HepG2 (cell line): ENCODE results near the gene DMXL2. TPM values are rescaled to one million over a fixed set of nuclear protein-coding genes. Genes with fewer than 3 reads are reported as not detected.

Experiments
- FOXC1 ChIP-seq: sonication (generic); formaldehyde crosslinking; IDR thresholded peaks from 2 replicates; pipeline ENCODE4 v1.8.0; 2022; ENCODE audit warnings: mild to moderate bottlenecking, missing genetic modification reagents, borderline replicate concordance
- KAT8 ChIP-seq: IDR thresholded peaks from 2 replicates; pipeline ENCODE4 v1.6.1; 2016; ENCODE audit warnings: missing genetic modification reagents, missing compliant biosample characterization
- NFE2 ChIP-seq: sonication (generic); formaldehyde crosslinking; IDR thresholded peaks from 2 replicates; pipeline ENCODE4 v1.4.0; 2020; ENCODE audit warnings: missing genetic modification reagents
- PHB2 ChIP-seq: fragments of 450-650 bp; IDR thresholded peaks from 2 replicates; pipeline ENCODE4 v1.6.1; 2018; ENCODE audit not compliant: partially characterized antibody
- POLR2AphosphoS5 ChIP-seq: IDR thresholded peaks from 2 replicates; pipeline ENCODE4 v1.6.1; 2012; ENCODE audit warnings: low read depth, low read length
- RELA ChIP-seq: sonication (generic); formaldehyde crosslinking; IDR thresholded peaks from 2 replicates; pipeline ENCODE4 v1.4.0; 2020; ENCODE audit warnings: missing genetic modification reagents
- TBX3 ChIP-seq: fragments of 450-650 bp; IDR thresholded peaks from 2 replicates; pipeline ENCODE4 v1.6.1; 2017; ENCODE audit warnings: antibody characterized with exemption, mild to moderate bottlenecking, inconsistent platforms, borderline replicate concordance
- TGIF2 ChIP-seq: IDR thresholded peaks from 2 replicates; pipeline ENCODE4 v1.6.1; 2016; ENCODE audit warnings: control low read depth, missing compliant biosample characterization
- ZBTB7A ChIP-seq: sonication (generic); formaldehyde crosslinking; IDR thresholded peaks from 2 replicates; pipeline ENCODE4 v1.8.0; 2022; ENCODE audit warnings: mild to moderate bottlenecking, missing genetic modification reagents
- ZC3H4 ChIP-seq: sonication (generic); formaldehyde crosslinking; IDR thresholded peaks from 2 replicates; pipeline ENCODE4 v1.4.0; 2020; ENCODE audit warnings: missing genetic modification reagents, borderline replicate concordance
- ZMAT3 ChIP-seq: sonication (generic); formaldehyde crosslinking; conservative IDR thresholded peaks from 2 replicates; pipeline ENCODE4 v1.7.0; 2021; ENCODE audit warnings: missing genetic modification reagents
- ZNF235 ChIP-seq: sonication (generic); formaldehyde crosslinking; IDR thresholded peaks from 2 replicates; pipeline ENCODE4 v1.8.1; 2023; ENCODE audit warnings: mild to moderate bottlenecking, missing genetic modification reagents, borderline replicate concordance
- ZNF557 ChIP-seq: sonication (generic); formaldehyde crosslinking; IDR thresholded peaks from 2 replicates; pipeline ENCODE4 v1.4.0; 2020; ENCODE audit warnings: missing genetic modification reagents
- polyA plus RNA-seq, 8 experiments: library from polyadenylated mRNA; depleted of rRNA in 3 of 8; stranded (reverse) in 7 of 8; unstranded in 1 of 8; fragments of >200 nt; fragmentation: Illumina TruSeq in 4 of 8; extraction: Trizol in 4 of 8; gene quantifications; 2 replicates each; pipeline versions ENCODE4 v1.2.1 to v1.2.3, GENCODE V29; 2011 to 2016; ENCODE audit warnings: low read depth in 4 of 8, missing spikeins in 1 of 8, mixed read lengths in 1 of 8; ENCODE audit not compliant: insufficient read depth in 1 of 8
- total RNA-seq, 5 experiments: library from RNA; depleted of rRNA; stranded (reverse); fragments of >200 nt; fragmentation: Illumina TruSeq; extraction: Trizol; gene quantifications; 2 replicates each; pipeline ENCODE4 v1.2.3, GENCODE V29; 2016; ENCODE audit warnings: low read depth in 1 of 5
- TF ChIP-seq, protein P1 (sequence below): sonication (generic); formaldehyde crosslinking; IDR thresholded peaks from 2 replicates; pipeline ENCODE4 v1.4.0; 2020; ENCODE audit warnings: missing genetic modification reagents
- TF ChIP-seq, protein P2 (sequence below): sonication (generic); formaldehyde crosslinking; IDR thresholded peaks from 2 replicates; pipeline ENCODE4 v1.5.0; 2020; ENCODE audit warnings: mild to moderate bottlenecking, missing genetic modification reagents, moderate library complexity
- TF ChIP-seq, protein P3 (sequence below): sonication (generic); formaldehyde crosslinking; IDR thresholded peaks from 2 replicates; pipeline ENCODE4 v1.8.1; 2023; ENCODE audit warnings: mild to moderate bottlenecking, inconsistent platforms, moderate library complexity, missing genetic modification reagents, borderline replicate concordance

DMXL2 gene
- total and polyA plus RNA-seq, 2 of the 13 experiments (the other 11 are each of a cell fraction or from before 2014, with no cell fraction given), result 11.6 to 15.3 TPM

DNA sequence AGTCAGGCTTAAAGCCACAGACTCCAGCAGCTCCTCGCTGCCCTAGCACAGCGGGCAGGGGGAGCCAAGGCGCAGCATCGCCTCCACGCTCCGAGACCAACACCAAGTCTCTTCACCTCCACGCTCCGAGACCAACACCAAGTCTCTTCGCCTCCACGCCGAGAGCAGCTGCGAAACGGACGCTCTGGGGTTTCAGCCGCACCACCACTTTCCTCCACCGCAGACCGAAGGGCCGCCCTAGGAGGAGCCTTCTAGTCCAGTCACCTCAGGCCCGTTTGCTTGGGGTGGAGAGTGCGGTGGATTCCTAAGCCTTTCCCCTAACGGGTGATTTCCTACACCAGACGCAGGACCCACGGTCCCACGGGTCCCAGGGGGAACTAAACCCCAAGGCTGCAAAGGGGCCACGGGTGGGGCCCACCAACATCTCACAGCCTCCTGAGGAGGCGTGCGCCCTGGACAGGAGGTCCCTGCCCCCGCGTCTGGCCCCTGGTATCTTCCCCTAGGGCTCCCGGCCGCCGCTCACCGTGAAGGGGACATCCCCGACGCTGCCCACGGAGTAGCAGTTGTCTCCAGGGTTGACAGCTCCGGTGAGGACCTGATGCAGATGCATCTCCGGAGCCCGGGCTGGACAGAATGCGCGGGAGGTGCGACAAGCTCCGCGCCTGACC lies 501 bp downstream of the DMXL2 start (continued):
- TF ChIP-seq, protein P1, sequence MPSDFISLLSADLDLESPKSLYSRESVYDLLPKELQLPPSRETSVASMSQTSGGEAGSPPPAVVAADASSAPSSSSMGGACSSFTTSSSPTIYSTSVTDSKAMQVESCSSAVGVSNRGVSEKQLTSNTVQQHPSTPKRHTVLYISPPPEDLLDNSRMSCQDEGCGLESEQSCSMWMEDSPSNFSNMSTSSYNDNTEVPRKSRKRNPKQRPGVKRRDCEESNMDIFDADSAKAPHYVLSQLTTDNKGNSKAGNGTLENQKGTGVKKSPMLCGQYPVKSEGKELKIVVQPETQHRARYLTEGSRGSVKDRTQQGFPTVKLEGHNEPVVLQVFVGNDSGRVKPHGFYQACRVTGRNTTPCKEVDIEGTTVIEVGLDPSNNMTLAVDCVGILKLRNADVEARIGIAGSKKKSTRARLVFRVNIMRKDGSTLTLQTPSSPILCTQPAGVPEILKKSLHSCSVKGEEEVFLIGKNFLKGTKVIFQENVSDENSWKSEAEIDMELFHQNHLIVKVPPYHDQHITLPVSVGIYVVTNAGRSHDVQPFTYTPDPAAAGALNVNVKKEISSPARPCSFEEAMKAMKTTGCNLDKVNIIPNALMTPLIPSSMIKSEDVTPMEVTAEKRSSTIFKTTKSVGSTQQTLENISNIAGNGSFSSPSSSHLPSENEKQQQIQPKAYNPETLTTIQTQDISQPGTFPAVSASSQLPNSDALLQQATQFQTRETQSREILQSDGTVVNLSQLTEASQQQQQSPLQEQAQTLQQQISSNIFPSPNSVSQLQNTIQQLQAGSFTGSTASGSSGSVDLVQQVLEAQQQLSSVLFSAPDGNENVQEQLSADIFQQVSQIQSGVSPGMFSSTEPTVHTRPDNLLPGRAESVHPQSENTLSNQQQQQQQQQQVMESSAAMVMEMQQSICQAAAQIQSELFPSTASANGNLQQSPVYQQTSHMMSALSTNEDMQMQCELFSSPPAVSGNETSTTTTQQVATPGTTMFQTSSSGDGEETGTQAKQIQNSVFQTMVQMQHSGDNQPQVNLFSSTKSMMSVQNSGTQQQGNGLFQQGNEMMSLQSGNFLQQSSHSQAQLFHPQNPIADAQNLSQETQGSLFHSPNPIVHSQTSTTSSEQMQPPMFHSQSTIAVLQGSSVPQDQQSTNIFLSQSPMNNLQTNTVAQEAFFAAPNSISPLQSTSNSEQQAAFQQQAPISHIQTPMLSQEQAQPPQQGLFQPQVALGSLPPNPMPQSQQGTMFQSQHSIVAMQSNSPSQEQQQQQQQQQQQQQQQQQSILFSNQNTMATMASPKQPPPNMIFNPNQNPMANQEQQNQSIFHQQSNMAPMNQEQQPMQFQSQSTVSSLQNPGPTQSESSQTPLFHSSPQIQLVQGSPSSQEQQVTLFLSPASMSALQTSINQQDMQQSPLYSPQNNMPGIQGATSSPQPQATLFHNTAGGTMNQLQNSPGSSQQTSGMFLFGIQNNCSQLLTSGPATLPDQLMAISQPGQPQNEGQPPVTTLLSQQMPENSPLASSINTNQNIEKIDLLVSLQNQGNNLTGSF (CRISPR knock-in tag), result no peak
- TF ChIP-seq FOXC1 (CRISPR knock-in tag) (no peak), NFE2 (no peak), TBX3 (no peak), ZNF557 (CRISPR knock-in tag) (no peak), POLR2AphosphoS5 (no peak), ZBTB7A (CRISPR knock-in tag) (no peak), KAT8 (CRISPR knock-in tag) (no peak; the same call in 1 of the 2 replicates), PHB2 (no peak), ZNF235 (no peak), RELA (no peak), ZC3H4 (CRISPR knock-in tag) (no peak; the same call in 1 of the 2 replicates), ZMAT3 (CRISPR knock-in tag) (0 out of 2 replicates have a peak, but pooled peaks have one; percentile 56), TGIF2 (CRISPR knock-in tag) (no peak)
- TF ChIP-seq, protein P2, sequence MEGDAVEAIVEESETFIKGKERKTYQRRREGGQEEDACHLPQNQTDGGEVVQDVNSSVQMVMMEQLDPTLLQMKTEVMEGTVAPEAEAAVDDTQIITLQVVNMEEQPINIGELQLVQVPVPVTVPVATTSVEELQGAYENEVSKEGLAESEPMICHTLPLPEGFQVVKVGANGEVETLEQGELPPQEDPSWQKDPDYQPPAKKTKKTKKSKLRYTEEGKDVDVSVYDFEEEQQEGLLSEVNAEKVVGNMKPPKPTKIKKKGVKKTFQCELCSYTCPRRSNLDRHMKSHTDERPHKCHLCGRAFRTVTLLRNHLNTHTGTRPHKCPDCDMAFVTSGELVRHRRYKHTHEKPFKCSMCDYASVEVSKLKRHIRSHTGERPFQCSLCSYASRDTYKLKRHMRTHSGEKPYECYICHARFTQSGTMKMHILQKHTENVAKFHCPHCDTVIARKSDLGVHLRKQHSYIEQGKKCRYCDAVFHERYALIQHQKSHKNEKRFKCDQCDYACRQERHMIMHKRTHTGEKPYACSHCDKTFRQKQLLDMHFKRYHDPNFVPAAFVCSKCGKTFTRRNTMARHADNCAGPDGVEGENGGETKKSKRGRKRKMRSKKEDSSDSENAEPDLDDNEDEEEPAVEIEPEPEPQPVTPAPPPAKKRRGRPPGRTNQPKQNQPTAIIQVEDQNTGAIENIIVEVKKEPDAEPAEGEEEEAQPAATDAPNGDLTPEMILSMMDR (CRISPR knock-in tag), result peak; percentile 49
- TF ChIP-seq, protein P3, sequence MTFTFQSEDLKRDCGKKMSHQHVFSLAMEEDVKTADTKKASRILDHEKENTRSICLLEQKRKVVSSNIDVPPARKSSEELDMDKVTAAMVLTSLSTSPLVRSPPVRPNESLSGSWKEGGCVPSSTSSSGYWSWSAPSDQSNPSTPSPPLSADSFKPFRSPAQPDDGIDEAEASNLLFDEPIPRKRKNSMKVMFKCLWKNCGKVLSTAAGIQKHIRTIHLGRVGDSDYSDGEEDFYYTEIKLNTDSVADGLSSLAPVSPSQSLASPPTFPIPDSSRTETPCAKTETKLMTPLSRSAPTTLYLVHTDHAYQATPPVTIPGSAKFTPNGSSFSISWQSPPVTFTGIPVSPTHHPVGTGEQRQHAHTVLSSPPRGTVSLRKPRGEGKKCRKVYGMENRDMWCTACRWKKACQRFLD (CRISPR knock-in tag), result no peak
